Upper lobe of left lung (tissue), 4 donors: ENCODE results near the gene MYLK2.

ENCODE experiments used
- CTCF ChIP-seq, 6 experiments: fragments of 450-650 bp in 4 of 6; fragments of 200-600 bp in 2 of 6; sonication (generic) in 2 of 6; IDR thresholded peaks; one replicate each; pipeline ENCODE4 v1.5.1; 2016 to 2019; ENCODE audit warnings: antibody characterized with exemption in 6 of 6
- POLR2AphosphoS5 ChIP-seq, 2 donors: sonication (generic); formaldehyde crosslinking; IDR thresholded peaks; one replicate each; pipeline ENCODE4 v1.5.1; 2017; ENCODE audit warnings: antibody characterized with exemption in 2 of 2

- TF ChIP-seq CTCF (IDR thresholded peaks at IDR 0.05): no peak
- no peak for TF ChIP-seq POLR2AphosphoS5 (IDR thresholded peaks at IDR 0.05)
Measured at GRCh38 chr20:31788578-31788977, 30.6 kb upstream of the MYLK2 start.
